Keratinocyte (primary cell): Measurements from ENCODE around the gene COL6A1.

Experiments
- EZH2 ChIP-seq: IDR thresholded peaks from one replicate; pipeline ENCODE4 v1.6.1; 2012; ENCODE audit warnings: inconsistent platforms, mild to moderate bottlenecking, low read length, moderate library complexity
- TF ChIP-seq, protein P1 (sequence below), 3 experiments: IDR thresholded peaks in 1 of 3; conservative IDR thresholded peaks in 1 of 3; optimal IDR thresholded peaks in 1 of 3; 2 replicates in 2 of 3; 3 replicates in 1 of 3; pipeline versions ENCODE3 to v1.5.1; 2011; ENCODE audit warnings: low read length in 3 of 3, mild to moderate bottlenecking in 3 of 3, moderate library complexity in 2 of 3, control low read depth in 1 of 3, inconsistent platforms in 1 of 3; ENCODE audit not compliant: insufficient read depth in 2 of 3; ENCODE audit errors: extremely low read depth in 1 of 3

DNA sequence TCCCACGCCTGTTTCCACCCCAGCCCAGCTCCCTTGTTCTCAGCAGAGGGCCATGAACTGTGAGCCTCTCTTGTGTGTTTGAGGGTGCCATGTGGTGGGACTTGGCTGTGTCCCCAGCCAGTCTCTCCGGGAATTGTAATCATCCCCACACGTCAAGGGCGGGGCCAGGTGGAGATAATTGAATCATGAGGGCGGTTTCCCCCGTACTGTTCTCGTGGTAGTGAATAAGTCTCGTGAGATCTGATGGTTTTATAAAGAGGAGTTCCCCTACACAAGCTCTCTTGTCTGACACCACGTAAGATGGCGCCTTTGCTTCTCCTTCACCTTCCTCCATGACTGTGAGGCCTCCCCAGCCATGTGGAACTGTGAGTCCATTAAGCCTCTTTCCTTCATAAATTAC lies 59.1 kb downstream of the COL6A1 start:
- TF ChIP-seq EZH2, result no peak
- TF ChIP-seq, protein P1, sequence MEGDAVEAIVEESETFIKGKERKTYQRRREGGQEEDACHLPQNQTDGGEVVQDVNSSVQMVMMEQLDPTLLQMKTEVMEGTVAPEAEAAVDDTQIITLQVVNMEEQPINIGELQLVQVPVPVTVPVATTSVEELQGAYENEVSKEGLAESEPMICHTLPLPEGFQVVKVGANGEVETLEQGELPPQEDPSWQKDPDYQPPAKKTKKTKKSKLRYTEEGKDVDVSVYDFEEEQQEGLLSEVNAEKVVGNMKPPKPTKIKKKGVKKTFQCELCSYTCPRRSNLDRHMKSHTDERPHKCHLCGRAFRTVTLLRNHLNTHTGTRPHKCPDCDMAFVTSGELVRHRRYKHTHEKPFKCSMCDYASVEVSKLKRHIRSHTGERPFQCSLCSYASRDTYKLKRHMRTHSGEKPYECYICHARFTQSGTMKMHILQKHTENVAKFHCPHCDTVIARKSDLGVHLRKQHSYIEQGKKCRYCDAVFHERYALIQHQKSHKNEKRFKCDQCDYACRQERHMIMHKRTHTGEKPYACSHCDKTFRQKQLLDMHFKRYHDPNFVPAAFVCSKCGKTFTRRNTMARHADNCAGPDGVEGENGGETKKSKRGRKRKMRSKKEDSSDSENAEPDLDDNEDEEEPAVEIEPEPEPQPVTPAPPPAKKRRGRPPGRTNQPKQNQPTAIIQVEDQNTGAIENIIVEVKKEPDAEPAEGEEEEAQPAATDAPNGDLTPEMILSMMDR (optimal IDR thresholded peaks at IDR 0.05 in 1 of 3, IDR thresholded peaks at IDR 0.05 in 1 of 3, conservative IDR thresholded peaks at IDR 0.05 in 1 of 3; ENCODE audit: extremely low read depth in 1 of 3, insufficient read depth in 2 of 3, low read length in 3 of 3), result no peak
